Fibroblast of the conjunctiva (primary cell): ENCODE results near the gene SOCS7.

Experiments used
- DNase-seq: peaks from one replicate; pipeline ENCODE4 v3.0.0-alpha.2; 2010; ENCODE audit warnings: low read depth

Gene SOCS7

GRCh38 chr17:38364741-38365140 is 13.1 kb downstream of the SOCS7 start:
- DNase-seq: no peak

GRCh38 chr17:38369124-38369886 is 17.7 kb downstream of the SOCS7 start:
- DNase-seq: no peak

- no peak for DNase-seq
Observed at GRCh38 chr17:38379448-38379847, 27.8 kb downstream of the SOCS7 start.

- no peak for DNase-seq
Observed at GRCh38 chr17:38395090-38395489, 43.4 kb downstream of the SOCS7 start.

- no peak for DNase-seq
Observed at GRCh38 chr17:38397227-38397626, 45.6 kb downstream of the SOCS7 start.

GRCh38 chr17:38400286-38400685 is 48.6 kb downstream of the SOCS7 start:
- DNase-seq: no peak

GRCh38 chr17:38401459-38401858 is 49.8 kb downstream of the SOCS7 start:
- DNase-seq: no peak

GRCh38 chr17:38402897-38403296 is 51.3 kb downstream of the SOCS7 start:
- DNase-seq: no peak

GRCh38 chr17:38403491-38403890 is 51.8 kb downstream of the SOCS7 start:
- DNase-seq: no peak

GRCh38 chr17:38404174-38404943 is 52.7 kb downstream of the SOCS7 start:
- no peak for DNase-seq

GRCh38 chr17:38405654-38406053 is 54.0 kb downstream of the SOCS7 start:
- no peak for DNase-seq

GRCh38 chr17:38410201-38410600 is 58.6 kb downstream of the SOCS7 start:
- no peak for DNase-seq

GRCh38 chr17:38415250-38416194 is 63.9 kb downstream of the SOCS7 start:
- peak; percentile 76 for DNase-seq

GRCh38 chr17:38416840-38417209 is 65.2 kb downstream of the SOCS7 start:
- DNase-seq: no peak

- DNase-seq: no peak
Observed at GRCh38 chr17:38417210-38417951, 65.7 kb downstream of the SOCS7 start.

GRCh38 chr17:38418062-38418692 is 66.5 kb downstream of the SOCS7 start:
- no peak for DNase-seq

GRCh38 chr17:38418693-38419507 is 67.3 kb downstream of the SOCS7 start:
- DNase-seq: no peak

GRCh38 chr17:38419508-38419981 is 67.9 kb downstream of the SOCS7 start:
- DNase-seq: no peak

- DNase-seq: no peak
Observed at GRCh38 chr17:38420518-38420917, 68.9 kb downstream of the SOCS7 start.

- DNase-seq: no peak
Observed at GRCh38 chr17:38421171-38421841, 69.7 kb downstream of the SOCS7 start.
